IMR-90 (cell line): Measurements from ENCODE around the gene GPRIN3.

Experiments
- BHLHE40 ChIP-seq: fragments of 150-350 bp; IDR thresholded peaks from 2 replicates; pipeline ENCODE4 v1.6.1; 2016; ENCODE audit warnings: mild to moderate bottlenecking, low read depth, low read length
- FOS ChIP-seq: fragments of 150-350 bp; IDR thresholded peaks from 2 replicates; pipeline ENCODE4 v1.6.1; 2016; ENCODE audit warnings: low read depth, low read length
- MAFK ChIP-seq: IDR thresholded peaks from 2 replicates; pipeline ENCODE4 v1.6.1; 2012; ENCODE audit warnings: low read depth, low read length, improper control_type of control experiment
- MXI1 ChIP-seq: IDR thresholded peaks from 2 replicates; pipeline ENCODE4 v1.6.1; 2012; ENCODE audit warnings: low read depth, mild to moderate bottlenecking, low read length, moderate library complexity, borderline replicate concordance
- NFE2L2 ChIP-seq: fragments of 150-350 bp; IDR thresholded peaks from 2 replicates; pipeline ENCODE4 v1.6.1; 2016; ENCODE audit warnings: low read depth, mild to moderate bottlenecking, low read length
- POLR2A ChIP-seq: IDR thresholded peaks from 2 replicates; pipeline ENCODE4 v1.6.1; 2012; ENCODE audit warnings: mild to moderate bottlenecking, low read depth, low read length
- RAD21 ChIP-seq: IDR thresholded peaks from 2 replicates; pipeline ENCODE4 v1.6.1; 2012; ENCODE audit warnings: low read length, improper control_type of control experiment
- RFX5 ChIP-seq: IDR thresholded peaks from 2 replicates; pipeline ENCODE4 v1.8.0; 2012; ENCODE audit warnings: low read depth, mild to moderate bottlenecking, low read length, moderate library complexity
- SMC3 ChIP-seq: fragments of 150-350 bp; IDR thresholded peaks from 2 replicates; pipeline ENCODE4 v1.6.1; 2016; ENCODE audit warnings: low read depth, mild to moderate bottlenecking, antibody characterized with exemption, low read length, moderate library complexity
- TF ChIP-seq, protein P1 (sequence below): conservative IDR thresholded peaks from 2 replicates; pipeline ENCODE4 v1.5.1; 2012; ENCODE audit warnings: mild to moderate bottlenecking, low read depth, low read length, improper control_type of control experiment
- TF ChIP-seq, protein P2 (sequence below): fragments of 150-350 bp; IDR thresholded peaks from 2 replicates; pipeline ENCODE4 v1.6.1; 2017; ENCODE audit warnings: mild to moderate bottlenecking, antibody characterized with exemption, low read length, low read depth
- TF ChIP-seq, protein P3 (sequence below): fragments of 150-350 bp; IDR thresholded peaks from 2 replicates; pipeline ENCODE4 v1.6.1; 2016; ENCODE audit warnings: low read depth, mild to moderate bottlenecking, low read length, moderate library complexity, borderline replicate concordance

DNA sequence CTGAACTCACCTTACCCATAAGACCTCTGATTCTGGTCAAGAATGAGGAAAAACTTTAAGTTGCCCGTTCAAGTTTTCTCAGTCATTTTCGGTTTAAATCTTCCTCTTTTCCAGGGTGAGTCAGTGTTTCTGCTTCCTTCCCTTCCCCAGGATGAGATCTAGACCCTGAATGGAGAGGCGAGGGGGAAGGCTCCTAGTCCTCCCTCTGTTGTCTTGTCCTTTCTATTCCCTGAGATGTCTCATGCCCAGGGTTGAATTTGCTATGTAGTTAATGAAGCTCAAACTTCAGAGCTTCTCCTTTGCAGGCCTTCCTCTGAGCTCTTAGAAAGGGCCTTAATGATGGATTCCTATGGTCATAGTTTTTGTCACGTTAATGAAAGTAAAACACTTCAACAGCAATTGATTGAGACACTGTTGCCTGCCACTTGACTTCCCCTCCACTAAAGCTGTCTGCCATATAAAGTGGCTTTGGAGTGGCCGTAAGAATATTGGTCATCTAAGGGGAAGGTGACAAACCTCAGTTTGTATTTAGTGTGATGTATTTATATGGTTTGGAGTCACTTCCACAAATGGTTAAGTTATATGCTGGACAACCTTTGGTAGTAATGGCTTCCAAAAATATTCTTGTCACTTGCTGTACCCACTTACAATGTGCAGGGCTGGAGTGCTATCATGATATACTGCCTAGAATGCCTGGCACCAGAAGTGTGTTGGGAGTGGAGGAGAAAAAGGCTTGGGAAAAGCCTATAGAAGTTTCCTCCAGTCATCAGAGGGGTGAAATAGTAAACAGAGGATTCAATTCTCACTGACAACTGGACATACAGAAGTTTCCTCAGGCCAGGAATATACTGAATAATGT, 24.3 kb upstream of the GPRIN3 start:
- TF ChIP-seq RAD21 (no peak), SMC3 (no peak), POLR2A (no peak), RFX5 (no peak), BHLHE40 (no peak), NFE2L2 (no peak), FOS (no peak), MXI1 (no peak), MAFK (no peak)
- TF ChIP-seq, protein P1, sequence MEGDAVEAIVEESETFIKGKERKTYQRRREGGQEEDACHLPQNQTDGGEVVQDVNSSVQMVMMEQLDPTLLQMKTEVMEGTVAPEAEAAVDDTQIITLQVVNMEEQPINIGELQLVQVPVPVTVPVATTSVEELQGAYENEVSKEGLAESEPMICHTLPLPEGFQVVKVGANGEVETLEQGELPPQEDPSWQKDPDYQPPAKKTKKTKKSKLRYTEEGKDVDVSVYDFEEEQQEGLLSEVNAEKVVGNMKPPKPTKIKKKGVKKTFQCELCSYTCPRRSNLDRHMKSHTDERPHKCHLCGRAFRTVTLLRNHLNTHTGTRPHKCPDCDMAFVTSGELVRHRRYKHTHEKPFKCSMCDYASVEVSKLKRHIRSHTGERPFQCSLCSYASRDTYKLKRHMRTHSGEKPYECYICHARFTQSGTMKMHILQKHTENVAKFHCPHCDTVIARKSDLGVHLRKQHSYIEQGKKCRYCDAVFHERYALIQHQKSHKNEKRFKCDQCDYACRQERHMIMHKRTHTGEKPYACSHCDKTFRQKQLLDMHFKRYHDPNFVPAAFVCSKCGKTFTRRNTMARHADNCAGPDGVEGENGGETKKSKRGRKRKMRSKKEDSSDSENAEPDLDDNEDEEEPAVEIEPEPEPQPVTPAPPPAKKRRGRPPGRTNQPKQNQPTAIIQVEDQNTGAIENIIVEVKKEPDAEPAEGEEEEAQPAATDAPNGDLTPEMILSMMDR = no peak
- TF ChIP-seq, protein P2, sequence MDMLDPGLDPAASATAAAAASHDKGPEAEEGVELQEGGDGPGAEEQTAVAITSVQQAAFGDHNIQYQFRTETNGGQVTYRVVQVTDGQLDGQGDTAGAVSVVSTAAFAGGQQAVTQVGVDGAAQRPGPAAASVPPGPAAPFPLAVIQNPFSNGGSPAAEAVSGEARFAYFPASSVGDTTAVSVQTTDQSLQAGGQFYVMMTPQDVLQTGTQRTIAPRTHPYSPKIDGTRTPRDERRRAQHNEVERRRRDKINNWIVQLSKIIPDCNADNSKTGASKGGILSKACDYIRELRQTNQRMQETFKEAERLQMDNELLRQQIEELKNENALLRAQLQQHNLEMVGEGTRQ = no peak
- TF ChIP-seq, protein P3, sequence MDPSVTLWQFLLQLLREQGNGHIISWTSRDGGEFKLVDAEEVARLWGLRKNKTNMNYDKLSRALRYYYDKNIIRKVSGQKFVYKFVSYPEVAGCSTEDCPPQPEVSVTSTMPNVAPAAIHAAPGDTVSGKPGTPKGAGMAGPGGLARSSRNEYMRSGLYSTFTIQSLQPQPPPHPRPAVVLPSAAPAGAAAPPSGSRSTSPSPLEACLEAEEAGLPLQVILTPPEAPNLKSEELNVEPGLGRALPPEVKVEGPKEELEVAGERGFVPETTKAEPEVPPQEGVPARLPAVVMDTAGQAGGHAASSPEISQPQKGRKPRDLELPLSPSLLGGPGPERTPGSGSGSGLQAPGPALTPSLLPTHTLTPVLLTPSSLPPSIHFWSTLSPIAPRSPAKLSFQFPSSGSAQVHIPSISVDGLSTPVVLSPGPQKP = no peak
